HepG2 (cell line): ENCODE measurements around the gene PUS7. TPM values are rescaled to one million over a fixed set of nuclear protein-coding genes. Genes with fewer than 3 reads are reported as not detected.

Source experiments
- AHR ChIP-seq: IDR thresholded peaks from 2 replicates; pipeline ENCODE4 v1.6.1; 2018; ENCODE audit warnings: missing genetic modification reagents, missing compliant biosample characterization
- ASH2L ChIP-seq: fragments of 300-600, 200-600 bp; sonication (generic); IDR thresholded peaks from 2 replicates; pipeline ENCODE4 v1.7.0; 2017; ENCODE audit warnings: low read depth, mild to moderate bottlenecking, moderate library complexity, mixed read lengths, low read length; ENCODE audit not compliant: insufficient read length
- CHD2 ChIP-seq: IDR thresholded peaks from 2 replicates; pipeline ENCODE4 v1.6.1; 2011; ENCODE audit warnings: low read depth, low read length, improper control_type of control experiment
- CSRNP1 ChIP-seq: sonication (generic); formaldehyde crosslinking; IDR thresholded peaks from 2 replicates; pipeline ENCODE4 v1.8.1; 2023; ENCODE audit warnings: mild to moderate bottlenecking, missing genetic modification reagents
- EP300 ChIP-seq, 3 experiments: sonication (generic) in 1 of 3; formaldehyde crosslinking in 1 of 3; IDR thresholded peaks; 2 replicates each; pipeline versions ENCODE4 v1.5.1 to v1.6.1; 2011 to 2020; ENCODE audit warnings: low read depth in 2 of 3, low read length in 2 of 3, borderline replicate concordance in 1 of 3, improper control_type of control experiment in 1 of 3, mild to moderate bottlenecking in 1 of 3, missing genetic modification reagents in 1 of 3, moderate library complexity in 1 of 3
- FOXC1 ChIP-seq: sonication (generic); formaldehyde crosslinking; IDR thresholded peaks from 2 replicates; pipeline ENCODE4 v1.8.0; 2022; ENCODE audit warnings: mild to moderate bottlenecking, missing genetic modification reagents, borderline replicate concordance
- LBX2 ChIP-seq: sonication (generic); formaldehyde crosslinking; IDR thresholded peaks from 2 replicates; pipeline ENCODE4 v1.5.0; 2020; ENCODE audit warnings: missing genetic modification reagents, mild to moderate bottlenecking, borderline replicate concordance
- NFE2L2 ChIP-seq: fragments of 150-350 bp; IDR thresholded peaks from 2 replicates; pipeline ENCODE4 v1.6.1; 2014; ENCODE audit warnings: low read length
- PCBP1 ChIP-seq: fragments of 200-400 bp; formaldehyde crosslinking; IDR thresholded peaks from 2 replicates; pipeline ENCODE4 v1.6.1; 2017; ENCODE audit warnings: mild to moderate bottlenecking, low read depth, low read length, borderline replicate concordance
- PHB2 ChIP-seq: fragments of 450-650 bp; IDR thresholded peaks from 2 replicates; pipeline ENCODE4 v1.6.1; 2018; ENCODE audit not compliant: partially characterized antibody
- SMAD3 ChIP-seq: sonication (generic); formaldehyde crosslinking; IDR thresholded peaks from 2 replicates; pipeline ENCODE4 v1.4.0; 2020; ENCODE audit warnings: missing genetic modification reagents
- TP53 ChIP-seq: sonication (generic); formaldehyde crosslinking; conservative IDR thresholded peaks from 2 replicates; pipeline ENCODE4 v1.4.0; 2020; ENCODE audit warnings: missing genetic modification reagents
- ZBTB38 ChIP-seq: sonication (generic); formaldehyde crosslinking; IDR thresholded peaks from 2 replicates; pipeline ENCODE4 v1.5.1; 2020; ENCODE audit warnings: mild to moderate bottlenecking, missing genetic modification reagents
- ZFP82 ChIP-seq: sonication (generic); formaldehyde crosslinking; IDR thresholded peaks from 2 replicates; pipeline ENCODE4 v1.5.1; 2020; ENCODE audit warnings: mild to moderate bottlenecking, missing genetic modification reagents, borderline replicate concordance
- ZMAT3 ChIP-seq: sonication (generic); formaldehyde crosslinking; conservative IDR thresholded peaks from 2 replicates; pipeline ENCODE4 v1.7.0; 2021; ENCODE audit warnings: missing genetic modification reagents
- ZNF18 ChIP-seq: sonication (generic); formaldehyde crosslinking; IDR thresholded peaks from 2 replicates; pipeline ENCODE4 v1.8.0; 2022; ENCODE audit warnings: mild to moderate bottlenecking, missing genetic modification reagents; ENCODE audit not compliant: insufficient replicate concordance
- ZNF224 ChIP-seq: sonication (generic); formaldehyde crosslinking; IDR thresholded peaks from 2 replicates; pipeline ENCODE4 v1.5.0; 2020; ENCODE audit warnings: mild to moderate bottlenecking, missing genetic modification reagents
- ZNF362 ChIP-seq: sonication (generic); formaldehyde crosslinking; IDR thresholded peaks from 2 replicates; pipeline ENCODE4 v1.4.0; 2020; ENCODE audit warnings: missing genetic modification reagents, mild to moderate bottlenecking, borderline replicate concordance
- ZNF556 ChIP-seq: sonication (generic); formaldehyde crosslinking; IDR thresholded peaks from 2 replicates; pipeline ENCODE4 v1.4.0; 2020; ENCODE audit warnings: mild to moderate bottlenecking, missing genetic modification reagents, borderline replicate concordance
- ZNF709 ChIP-seq: sonication (generic); formaldehyde crosslinking; IDR thresholded peaks from 2 replicates; pipeline ENCODE4 v1.5.0; 2020; ENCODE audit warnings: mild to moderate bottlenecking, missing genetic modification reagents
- ZSCAN5A ChIP-seq: sonication (generic); formaldehyde crosslinking; IDR thresholded peaks from 2 replicates; pipeline ENCODE4 v1.8.0; 2022; ENCODE audit warnings: mild to moderate bottlenecking, missing genetic modification reagents, borderline replicate concordance
- polyA plus RNA-seq, 8 experiments: library from polyadenylated mRNA; depleted of rRNA in 3 of 8; stranded (reverse) in 7 of 8; unstranded in 1 of 8; fragments of >200 nt; fragmentation: Illumina TruSeq in 4 of 8; extraction: Trizol in 4 of 8; gene quantifications; 2 replicates each; pipeline versions ENCODE4 v1.2.1 to v1.2.3, GENCODE V29; 2011 to 2016; ENCODE audit warnings: low read depth in 4 of 8, missing spikeins in 1 of 8, mixed read lengths in 1 of 8; ENCODE audit not compliant: insufficient read depth in 1 of 8
- total RNA-seq, 5 experiments: library from RNA; depleted of rRNA; stranded (reverse); fragments of >200 nt; fragmentation: Illumina TruSeq; extraction: Trizol; gene quantifications; 2 replicates each; pipeline ENCODE4 v1.2.3, GENCODE V29; 2016; ENCODE audit warnings: low read depth in 1 of 5

Gene PUS7
- total and polyA plus RNA-seq, 2 of the 13 experiments (the other 11 are each of a cell fraction or from before 2014, with no cell fraction given), result 14.4 to 41.2 TPM

GRCh38 chr7:105531792-105532671 lies 10.0 kb upstream of the PUS7 start, which contains the start of gene RINT1 (continued):
- TF ChIP-seq ZNF18 (peak; percentile 74), CHD2 (no peak), TP53 (CRISPR knock-in tag) (0 out of 2 replicates have a peak, but pooled peaks have one; percentile 41), ZNF709 (CRISPR knock-in tag) (no peak; the same call in 1 of the 2 replicates), ZFP82 (CRISPR knock-in tag) (no peak), ZSCAN5A (CRISPR knock-in tag) (no peak), ASH2L (peak; percentile 87), LBX2 (CRISPR knock-in tag) (no peak), ZNF362 (CRISPR knock-in tag) (0 out of 2 replicates have a peak, but pooled peaks have one; percentile 22), PHB2 (no peak), SMAD3 (CRISPR knock-in tag) (peak; percentile 89), CSRNP1 (CRISPR knock-in tag) (no peak), ZMAT3 (CRISPR knock-in tag) (peak; percentile 47; the same call in 1 of the 2 replicates), ZNF556 (peak; percentile 86), EP300 (IDR thresholded peaks at IDR 0.05; ENCODE audit: low read depth in 2 of 2, low read length in 2 of 2) (0 out of 4 replicates have a peak, but pooled peaks of 1 of the 2 experiments have one; percentile 32), EP300 (CRISPR knock-in tag; IDR thresholded peaks at IDR 0.05; ENCODE audit: borderline replicate concordance) (peak; percentile 51), ZBTB38 (CRISPR knock-in tag) (peak; percentile 86), AHR (CRISPR knock-in tag) (peak; percentile 58; the same call in 1 of the 2 replicates), ZNF224 (CRISPR knock-in tag) (peak; percentile 48; the same call in 1 of the 2 replicates), NFE2L2 (no peak), FOXC1 (CRISPR knock-in tag) (peak; percentile 70; the same call in 1 of the 2 replicates), PCBP1 (no peak)
